HG02840 (cell line): ENCODE results near the gene SENP2.
"Not testable (repeated sequence)": the region's sequence is repeated elsewhere in the genome, so short reads cannot be mapped to it uniquely, and the experiment has no call there.

Experiments
- ATAC-seq: cut with Tn5 transposase; IDR thresholded peaks from one replicate; pipeline ENCODE4 v1.9.1; 2021; ENCODE audit warnings: mild to moderate bottlenecking, moderate library complexity, moderate number of reproducible peaks; ENCODE audit not compliant: unreplicated experiment, low FRiP score

SENP2 gene

GRCh38 chr3:185584686-185585085 lies 1.4 kb upstream of the SENP2 start:
- ATAC-seq = no peak

GRCh38 chr3:185585518-185585858 lies 607 bp upstream of the SENP2 start:
- no peak for ATAC-seq

- no peak for ATAC-seq
These were observed 568 bp downstream of the SENP2 start for GRCh38 chr3:185586686-185587039.

GRCh38 chr3:185594073-185594472 lies 8.0 kb downstream of the SENP2 start:
- ATAC-seq = no peak

GRCh38 chr3:185595526-185595925 lies 9.4 kb downstream of the SENP2 start:
- no peak for ATAC-seq

GRCh38 chr3:185605566-185605965 lies 19.5 kb downstream of the SENP2 start:
- no peak for ATAC-seq

- no peak for ATAC-seq
These were observed 20.1 kb downstream of the SENP2 start for GRCh38 chr3:185606196-185606595.

- no peak for ATAC-seq
These were observed 26.9 kb downstream of the SENP2 start for GRCh38 chr3:185613016-185613415.

- no peak for ATAC-seq
These were observed 38.0 kb downstream of the SENP2 start for GRCh38 chr3:185623939-185624665.

GRCh38 chr3:185625784-185626183 lies 39.7 kb downstream of the SENP2 start:
- no peak for ATAC-seq

- ATAC-seq = no peak
These were observed 43.6 kb downstream of the SENP2 start for GRCh38 chr3:185629554-185630181.

- no peak for ATAC-seq
These were observed 44.1 kb downstream of the SENP2 start for GRCh38 chr3:185630182-185630622.

GRCh38 chr3:185631108-185631507 lies 45.0 kb downstream of the SENP2 start:
- ATAC-seq = no peak

GRCh38 chr3:185631508-185632206 lies 45.6 kb downstream of the SENP2 start:
- ATAC-seq = no peak

GRCh38 chr3:185632996-185633395 lies 46.9 kb downstream of the SENP2 start:
- no peak for ATAC-seq

- ATAC-seq = no peak
These were observed 51.3 kb downstream of the SENP2 start for GRCh38 chr3:185637388-185637787.

GRCh38 chr3:185638651-185639050 lies 52.6 kb downstream of the SENP2 start:
- not testable (repeated sequence) for ATAC-seq

GRCh38 chr3:185639632-185640206 lies 53.6 kb downstream of the SENP2 start:
- ATAC-seq = no peak

- ATAC-seq = no peak
These were observed 54.2 kb downstream of the SENP2 start for GRCh38 chr3:185640308-185640707.

GRCh38 chr3:185645191-185645590 lies 59.1 kb downstream of the SENP2 start:
- not testable (repeated sequence) for ATAC-seq

- no peak for ATAC-seq
These were observed 59.7 kb downstream of the SENP2 start for GRCh38 chr3:185645596-185646381.
